GM10248 (cell line): ENCODE data around the gene HOXB2.

Source experiments
- CTCF ChIA-PET: fragments of 300-600 bp; sonication (Branson Sonifier 250); formaldehyde crosslinking; extraction: SDS; loops from one replicate; lab custom pipeline; 2021; ENCODE audit warnings: antibody characterized with exemption; lab: Yijun Ruan, JAX
- POLR2A ChIA-PET: fragments of 350-650 bp; sonication (Branson Sonifier 250); formaldehyde crosslinking; extraction: SDS; loops from one replicate; lab custom pipeline; 2020; ENCODE audit warnings: antibody characterized with exemption; lab: Yijun Ruan, JAX
- DNase-seq: peaks from one replicate; pipeline ENCODE4 v3.0.0; 2012; ENCODE audit errors: extremely low spot score
- CTCF ChIP-seq: IDR thresholded peaks from 2 replicates; pipeline ENCODE4 v1.5.1; 2012; ENCODE audit warnings: mild to moderate bottlenecking, low read depth; ENCODE audit errors: extremely low read depth, missing control alignments, control extremely low read depth

HOXB2 gene

GRCh38 chr17:48543107-48543853 is 1.6 kb downstream of the HOXB2 start:
- TF ChIP-seq CTCF, result no peak
- CTCF ChIA-PET, result interaction anchor here (1.3 to 1.6 kb wide), 2 partner anchors 13 to 21 kb away, joined by 3 read pairs; no protein-coding TSS in a partner anchor
- POLR2A ChIA-PET, result no interaction called here
- DNase-seq, result peak; percentile 72

GRCh38 chr17:48542698-48543106 is 2.2 kb downstream of the HOXB2 start:
- ChIA-PET CTCF (interaction anchor here (1.3 to 1.6 kb wide), 2 partner anchors 14 to 21 kb away, joined by 3 read pairs; no protein-coding TSS in a partner anchor), POLR2A (no interaction called here)
- no peak for TF ChIP-seq CTCF
- DNase-seq, result no peak

GRCh38 chr17:48542114-48542656 is 2.7 kb downstream of the HOXB2 start:
- TF ChIP-seq CTCF, result no peak
- DNase-seq, result no peak
- ChIA-PET POLR2A (no interaction called here), CTCF (interaction anchor here (0.8 to 1.6 kb wide), 3 partner anchors 15 to 59 kb away, joined by 3 read pairs; no protein-coding TSS in a partner anchor)

GRCh38 chr17:48541577-48542113 is 3.3 kb downstream of the HOXB2 start:
- ChIA-PET POLR2A (no interaction called here), CTCF (interaction anchor here (0.8 to 1.3 kb wide), 2 partner anchors 15 to 60 kb away, joined by 3 read pairs; no protein-coding TSS in a partner anchor)
- no peak for TF ChIP-seq CTCF
- peak; percentile 58 for DNase-seq

GRCh38 chr17:48541036-48541576 is 3.8 kb downstream of the HOXB2 start:
- ChIA-PET POLR2A (no interaction called here), CTCF (interaction anchor here (0.8 to 1.7 kb wide), 2 partner anchors 60 to 461 kb away, joined by 3 read pairs; no protein-coding TSS in a partner anchor)
- DNase-seq, result no peak
- no peak for TF ChIP-seq CTCF

- ChIA-PET POLR2A (no interaction called here), CTCF (interaction anchor here (0.7 to 2.8 kb wide), 7 partner anchors 9 to 460 kb away, joined by 3 to 9 read pairs (median 3); no protein-coding TSS in a partner anchor)
- DNase-seq, result no peak
- TF ChIP-seq CTCF, result no peak
Observed at GRCh38 chr17:48540213-48540612, 4.7 kb downstream of the HOXB2 start.
